GM18517 (cell line): ENCODE measurements around the gene LRRIQ3.
A peak's percentile ranks its signal among the peaks of the same experiment; 100 is the strongest.
"Not testable (repeated sequence)": the region's sequence is repeated elsewhere in the genome, so short reads cannot be mapped to it uniquely, and the experiment has no call there.

Source experiments
- ATAC-seq: cut with Tn5 transposase; IDR thresholded peaks from one replicate; pipeline ENCODE4 v1.9.1; 2021; ENCODE audit warnings: mild to moderate bottlenecking, moderate library complexity; ENCODE audit not compliant: unreplicated experiment

Gene LRRIQ3

GRCh38 chr1:74197657-74198552 is at the start of gene LRRIQ3, which contains the start of gene FPGT:
Gene LRRIQ3 (minus strand): TSS chr1:74198176. CDS start chr1:74183684, 14,492 bp downstream.
Gene FPGT (plus strand): TSS chr1:74198242. CDS start chr1:74198279, 37 bp downstream.
- ATAC-seq, result peak; percentile 94

- no peak for ATAC-seq
Observed at GRCh38 chr1:74246315-74246714, 48.3 kb upstream of the LRRIQ3 start.

GRCh38 chr1:74245168-74245772 is 47.3 kb upstream of the LRRIQ3 start:
- ATAC-seq, result no peak

- no peak for ATAC-seq
Observed at GRCh38 chr1:74237787-74238186, 39.8 kb upstream of the LRRIQ3 start.

- no peak for ATAC-seq
Observed at GRCh38 chr1:74237035-74237434, 39.1 kb upstream of the LRRIQ3 start.

GRCh38 chr1:74236440-74236839 is 38.5 kb upstream of the LRRIQ3 start:
- ATAC-seq, result no peak

- ATAC-seq, result no peak
Observed at GRCh38 chr1:74235153-74235552, 37.2 kb upstream of the LRRIQ3 start, which contains the start of gene TNNI3K. Gene TNNI3K (plus strand): TSS chr1:74235387. CDS start chr1:74235452, 65 bp downstream.

- ATAC-seq, result no peak
Observed at GRCh38 chr1:74223453-74223852, 25.5 kb upstream of the LRRIQ3 start.

- no peak for ATAC-seq
Observed at GRCh38 chr1:74222701-74223100, 24.7 kb upstream of the LRRIQ3 start.

GRCh38 chr1:74215229-74215628 is 17.3 kb upstream of the LRRIQ3 start:
- no peak for ATAC-seq

- ATAC-seq, result no peak
Observed at GRCh38 chr1:74205266-74205665, 7.3 kb upstream of the LRRIQ3 start.

- ATAC-seq, result no peak
Observed at GRCh38 chr1:74199504-74199903, 1.5 kb upstream of the LRRIQ3 start.

- ATAC-seq, result no peak
Observed at GRCh38 chr1:74197255-74197654, 721 bp downstream of the LRRIQ3 start.

- ATAC-seq, result no peak
Observed at GRCh38 chr1:74195339-74195738, 2.6 kb downstream of the LRRIQ3 start.

GRCh38 chr1:74193908-74194307 is 4.1 kb downstream of the LRRIQ3 start:
- no peak for ATAC-seq

GRCh38 chr1:74180490-74180889 is 17.5 kb downstream of the LRRIQ3 start:
- no peak for ATAC-seq

- not testable (repeated sequence) for ATAC-seq
Observed at GRCh38 chr1:74174423-74174822, 23.6 kb downstream of the LRRIQ3 start.

- ATAC-seq, result no peak
Observed at GRCh38 chr1:74162333-74162732, 35.6 kb downstream of the LRRIQ3 start.

- ATAC-seq, result no peak
Observed at GRCh38 chr1:74161497-74161896, 36.5 kb downstream of the LRRIQ3 start.

GRCh38 chr1:74160046-74160445 is 37.9 kb downstream of the LRRIQ3 start:
- ATAC-seq, result no peak

GRCh38 chr1:74145086-74145485 is 52.9 kb downstream of the LRRIQ3 start:
- ATAC-seq, result no peak

- not testable (repeated sequence) for ATAC-seq
Observed at GRCh38 chr1:74117370-74117769, 80.6 kb downstream of the LRRIQ3 start.
